Caco-2 (cell line): Measurements from ENCODE around the gene EEPD1. TPM values are rescaled to one million over a fixed set of nuclear protein-coding genes. Genes with fewer than 3 reads are reported as not detected.

Experiments
- BruUV-seq: library from RNA; stranded (reverse); fragments of 400-500 nt; replicated peaks from 2 replicates; lab custom pipeline; 2021; lab: Mats Ljungman, UMichigan
- CTCF ChIA-PET: fragments of 300-600 bp; sonication (Branson Sonifier 250); formaldehyde crosslinking; loops from one replicate; lab custom pipeline; 2022; ENCODE audit warnings: antibody characterized with exemption; lab: Charles Lee
- POLR2A ChIA-PET: fragments of 300-600 bp; sonication (Branson Sonifier 250); formaldehyde crosslinking; loops from one replicate; lab custom pipeline; 2022; ENCODE audit warnings: antibody characterized with exemption; lab: Charles Lee
- DNase-seq, 2 experiments: peaks; one replicate each; pipeline versions ENCODE4 v3.0.0 to v3.0.0-alpha.2; 2020 to 2022
- H3K27me3 ChIP-seq: replicated peaks from 2 replicates; pipeline ENCODE4 v1.6.0; 2011; ENCODE audit warnings: low read length; ENCODE audit not compliant: control insufficient read depth, insufficient read depth
- H3K36me3 ChIP-seq: 2 replicates; pipeline ENCODE4 v1.5.1; 2011; ENCODE audit warnings: low read length; ENCODE audit not compliant: control insufficient read depth, insufficient read depth
- H3K4me1 ChIP-seq: fragments of 250-450 bp; sonication (Bioruptor Pico); 2 replicates; pipeline ENCODE4 v1.5.1; 2020; ENCODE audit warnings: mild to moderate bottlenecking
- H3K4me3 ChIP-seq: 2 replicates; pipeline ENCODE4 v1.5.1; 2011; ENCODE audit warnings: low read depth, mild to moderate bottlenecking, control low read depth, low read length
- H3K9me3 ChIP-seq: fragments of 250-450 bp; sonication (Bioruptor Pico); 2 replicates; pipeline ENCODE4 v1.5.1; 2020; ENCODE audit warnings: mild to moderate bottlenecking, moderate library complexity
- H3K27ac Mint-ChIP-seq: one replicate; pipeline ENCODE4 v1.8.0; 2022; ENCODE audit warnings: mixed read lengths; ENCODE audit not compliant: unreplicated experiment
- H3K27me3 Mint-ChIP-seq: one replicate; pipeline ENCODE4 v1.8.0; 2022; ENCODE audit warnings: mixed read lengths; ENCODE audit not compliant: insufficient read depth, unreplicated experiment
- H3K36me3 Mint-ChIP-seq: one replicate; pipeline ENCODE4 v1.8.0; 2022; ENCODE audit warnings: mild to moderate bottlenecking, mixed read lengths; ENCODE audit not compliant: insufficient read depth, unreplicated experiment
- H3K4me1 Mint-ChIP-seq: one replicate; pipeline ENCODE4 v1.8.0; 2022; ENCODE audit warnings: low read depth, mixed read lengths; ENCODE audit not compliant: unreplicated experiment
- H3K4me3 Mint-ChIP-seq: one replicate; pipeline ENCODE4 v1.8.0; 2022; ENCODE audit warnings: mild to moderate bottlenecking, moderate library complexity, mixed read lengths; ENCODE audit not compliant: unreplicated experiment
- H3K9me3 Mint-ChIP-seq: one replicate; pipeline ENCODE4 v1.8.0; 2022; ENCODE audit warnings: mixed read lengths; ENCODE audit not compliant: unreplicated experiment
- intact Hi-C: fragments of 100-400 bp; cut with micrococcal nuclease; formaldehyde crosslinking; loops from one replicate; pipeline ENCODE4 v1.10.0; 2022; ENCODE audit not compliant: unreplicated experiment
- total RNA-seq: library from RNA; stranded (reverse); gene quantifications from 2 replicates; pipeline ENCODE4 v1.2.3, GENCODE V29; 2022
- TF ChIP-seq, protein P1 (sequence below), 2 experiments: fragments of 200-600 bp in 1 of 2; IDR thresholded peaks; 1 replicate in 1 of 2; 2 replicates in 1 of 2; pipeline versions ENCODE4 v1.5.1 to v1.8.0; 2011 to 2022; ENCODE audit warnings: antibody characterized with exemption in 1 of 2, control low read depth in 1 of 2, inconsistent platforms in 1 of 2, low read depth in 1 of 2, low read length in 1 of 2, mild to moderate bottlenecking in 1 of 2, moderate library complexity in 1 of 2; ENCODE audit not compliant: insufficient read depth in 1 of 2, severe bottlenecking in 1 of 2, unreplicated experiment in 1 of 2

EEPD1 gene
- total RNA-seq, 1 experiment from 2014 or later: 1.8 TPM

DNA sequence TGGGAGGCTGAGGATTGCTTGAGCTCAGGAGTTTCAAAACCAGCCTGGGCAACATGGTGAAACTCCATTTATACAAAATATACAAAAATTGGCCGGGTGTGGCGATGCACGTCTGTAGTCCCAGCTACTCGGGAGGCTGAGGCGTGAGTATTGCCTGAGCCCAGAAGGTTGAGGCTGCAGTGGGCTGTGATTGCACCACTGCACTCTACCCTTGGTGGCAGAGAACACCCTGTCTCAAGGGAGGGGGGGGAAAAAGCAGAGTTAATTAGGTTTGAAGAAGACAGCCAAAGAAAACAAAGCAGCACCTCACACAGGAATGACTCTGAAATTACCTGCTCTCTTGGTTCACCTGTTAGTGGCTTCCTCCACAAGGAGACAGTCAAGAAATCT lies 110.0 kb downstream of the EEPD1 start:
- H3K36me3 ChIP-seq: no peaks in the 10 kb centered on the region
- intact Hi-C loops: no loop called here
- H3K4me3 ChIP-seq: no peak overlapping the region
- ChIA-PET POLR2A (no interaction called here), CTCF (no interaction called here)
- Mint-ChIP-seq H3K4me3 (no peak overlapping the region), H3K4me1 (peaks cover 24% of the 10 kb centered on the region), H3K9me3 (no peaks in the 10 kb centered on the region), H3K27ac (no peak overlapping the region), H3K36me3 (no peaks in the 10 kb centered on the region), H3K27me3 (no peaks in the 10 kb centered on the region)
- DNase-seq: no peak
- no peaks in the 10 kb centered on the region for H3K9me3 ChIP-seq
- TF ChIP-seq, protein P1, sequence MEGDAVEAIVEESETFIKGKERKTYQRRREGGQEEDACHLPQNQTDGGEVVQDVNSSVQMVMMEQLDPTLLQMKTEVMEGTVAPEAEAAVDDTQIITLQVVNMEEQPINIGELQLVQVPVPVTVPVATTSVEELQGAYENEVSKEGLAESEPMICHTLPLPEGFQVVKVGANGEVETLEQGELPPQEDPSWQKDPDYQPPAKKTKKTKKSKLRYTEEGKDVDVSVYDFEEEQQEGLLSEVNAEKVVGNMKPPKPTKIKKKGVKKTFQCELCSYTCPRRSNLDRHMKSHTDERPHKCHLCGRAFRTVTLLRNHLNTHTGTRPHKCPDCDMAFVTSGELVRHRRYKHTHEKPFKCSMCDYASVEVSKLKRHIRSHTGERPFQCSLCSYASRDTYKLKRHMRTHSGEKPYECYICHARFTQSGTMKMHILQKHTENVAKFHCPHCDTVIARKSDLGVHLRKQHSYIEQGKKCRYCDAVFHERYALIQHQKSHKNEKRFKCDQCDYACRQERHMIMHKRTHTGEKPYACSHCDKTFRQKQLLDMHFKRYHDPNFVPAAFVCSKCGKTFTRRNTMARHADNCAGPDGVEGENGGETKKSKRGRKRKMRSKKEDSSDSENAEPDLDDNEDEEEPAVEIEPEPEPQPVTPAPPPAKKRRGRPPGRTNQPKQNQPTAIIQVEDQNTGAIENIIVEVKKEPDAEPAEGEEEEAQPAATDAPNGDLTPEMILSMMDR (IDR thresholded peaks at IDR 0.05; ENCODE audit: insufficient read depth in 1 of 2, low read depth in 1 of 2, low read length in 1 of 2, severe bottlenecking in 1 of 2, unreplicated experiment in 1 of 2): no peak
- no peaks in the 10 kb centered on the region for H3K27me3 ChIP-seq
- no TSS peak for BruUV-seq
- H3K4me1 ChIP-seq: peaks cover 14% of the 10 kb centered on the region

DNA sequence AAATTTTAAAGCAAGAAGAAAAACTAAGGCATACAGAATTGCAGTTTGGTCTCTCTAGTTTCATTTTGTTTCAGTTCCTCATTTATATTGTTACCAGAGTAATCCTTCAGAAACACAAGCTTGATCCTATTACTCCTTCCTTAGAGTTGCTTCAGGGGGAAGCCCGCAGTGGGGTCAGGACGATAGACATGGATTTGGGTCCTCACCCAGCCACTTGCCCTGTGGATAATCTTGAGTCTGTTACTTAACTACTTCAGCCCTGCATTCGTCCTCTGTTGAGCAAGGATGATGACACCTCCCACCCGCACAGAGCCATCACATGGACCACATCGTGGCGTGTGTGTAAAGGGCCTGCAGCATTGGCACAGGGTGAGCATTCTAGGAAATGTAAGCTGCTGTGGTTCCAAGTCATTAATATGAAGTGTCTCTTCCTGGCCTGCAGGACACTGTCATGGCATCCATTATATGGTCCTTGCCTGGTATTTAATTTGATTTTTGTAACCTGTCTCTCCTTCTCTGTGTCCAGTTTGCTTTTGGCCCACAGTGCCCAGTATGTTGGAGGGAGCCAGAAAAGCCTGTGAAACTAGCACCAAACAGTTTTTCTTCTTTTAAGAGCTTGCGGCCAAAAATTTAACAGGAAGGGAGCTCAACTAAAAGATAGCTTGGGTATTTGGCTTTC lies 111.2 kb downstream of the EEPD1 start:
- Mint-ChIP-seq H3K4me1 (peaks cover 15% of the 10 kb centered on the region), H3K9me3 (no peaks in the 10 kb centered on the region), H3K27ac (no peak overlapping the region), H3K27me3 (no peaks in the 10 kb centered on the region), H3K4me3 (no peak overlapping the region), H3K36me3 (no peaks in the 10 kb centered on the region)
- no peak for DNase-seq
- ChIA-PET CTCF (no interaction called here), POLR2A (no interaction called here)
- no TSS peak for BruUV-seq
- H3K27me3 ChIP-seq: no peaks in the 10 kb centered on the region
- H3K36me3 ChIP-seq: no peaks in the 10 kb centered on the region
- H3K4me3 ChIP-seq: no peak overlapping the region
- H3K9me3 ChIP-seq: no peaks in the 10 kb centered on the region
- peaks cover 7% of the 10 kb centered on the region for H3K4me1 ChIP-seq
- intact Hi-C loops: no loop called here
- TF ChIP-seq, protein P1 (IDR thresholded peaks at IDR 0.05; ENCODE audit: insufficient read depth in 1 of 2, low read depth in 1 of 2, low read length in 1 of 2, severe bottlenecking in 1 of 2, unreplicated experiment in 1 of 2): no peak

DNA sequence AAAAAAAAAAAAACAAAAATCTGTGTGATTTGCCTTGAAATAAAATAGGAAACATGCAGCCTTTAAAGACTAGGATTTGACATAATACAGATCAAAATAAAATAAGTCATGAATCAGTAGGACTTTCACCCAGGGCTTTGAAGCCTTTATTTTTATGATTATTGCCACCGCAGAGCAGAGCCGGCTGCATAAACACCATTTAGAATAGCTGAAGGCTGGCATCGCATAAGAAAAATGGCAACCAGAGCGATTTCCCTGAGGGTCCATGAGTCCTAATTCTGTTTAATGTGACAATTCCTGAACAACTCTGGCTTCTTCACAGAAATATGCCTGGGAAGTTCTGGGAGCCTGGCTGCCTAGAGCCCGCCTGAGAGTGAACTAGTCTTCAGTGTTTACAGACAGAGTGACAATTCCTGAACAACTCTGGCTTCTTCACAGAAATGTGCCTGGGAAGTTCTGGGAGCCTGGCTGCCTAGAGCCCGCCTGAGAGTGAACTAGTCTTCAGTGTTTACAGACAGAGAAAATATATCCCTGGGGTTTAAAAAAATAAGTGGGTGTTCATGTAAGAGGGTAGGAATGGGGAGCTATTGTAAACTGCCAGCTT lies 112.0 kb downstream of the EEPD1 start:
- Mint-ChIP-seq H3K9me3 (no peaks in the 10 kb centered on the region), H3K4me1 (peaks cover 13% of the 10 kb centered on the region), H3K36me3 (no peaks in the 10 kb centered on the region), H3K27me3 (no peaks in the 10 kb centered on the region), H3K4me3 (no peak overlapping the region), H3K27ac (no peak overlapping the region)
- ChIA-PET POLR2A (no interaction called here), CTCF (no interaction called here)
- intact Hi-C loops: no loop called here
- H3K4me3 ChIP-seq: no peak overlapping the region
- no TSS peak for BruUV-seq
- TF ChIP-seq, protein P1 (IDR thresholded peaks at IDR 0.05; ENCODE audit: insufficient read depth in 1 of 2, low read depth in 1 of 2, low read length in 1 of 2, severe bottlenecking in 1 of 2, unreplicated experiment in 1 of 2): no peak
- H3K9me3 ChIP-seq: no peaks in the 10 kb centered on the region
- DNase-seq: no peak
- H3K4me1 ChIP-seq: peaks cover 7% of the 10 kb centered on the region
- no peaks in the 10 kb centered on the region for H3K27me3 ChIP-seq
- no peaks in the 10 kb centered on the region for H3K36me3 ChIP-seq
